SU-DHL-6 (cell line): ENCODE results near the gene GRIA2.

Experiments
- EZH2phosphoT487 ChIP-seq: fragments of 200-600 bp; sonication (generic), shearing (Covaris generic); conservative IDR thresholded peaks from 2 replicates; pipeline ENCODE4 v1.6.1; 2018; ENCODE audit warnings: mild to moderate bottlenecking, antibody characterized with exemption, low read length, moderate library complexity, mixed read lengths
- TF ChIP-seq, protein P1 (sequence below): fragments of 200-600 bp; sonication (generic); IDR thresholded peaks from one replicate; pipeline ENCODE4 v1.5.1; 2017; ENCODE audit warnings: antibody characterized with exemption, mild to moderate bottlenecking, low read length, moderate library complexity; ENCODE audit not compliant: insufficient read depth, poor library complexity, severe bottlenecking

- TF ChIP-seq, protein P1, sequence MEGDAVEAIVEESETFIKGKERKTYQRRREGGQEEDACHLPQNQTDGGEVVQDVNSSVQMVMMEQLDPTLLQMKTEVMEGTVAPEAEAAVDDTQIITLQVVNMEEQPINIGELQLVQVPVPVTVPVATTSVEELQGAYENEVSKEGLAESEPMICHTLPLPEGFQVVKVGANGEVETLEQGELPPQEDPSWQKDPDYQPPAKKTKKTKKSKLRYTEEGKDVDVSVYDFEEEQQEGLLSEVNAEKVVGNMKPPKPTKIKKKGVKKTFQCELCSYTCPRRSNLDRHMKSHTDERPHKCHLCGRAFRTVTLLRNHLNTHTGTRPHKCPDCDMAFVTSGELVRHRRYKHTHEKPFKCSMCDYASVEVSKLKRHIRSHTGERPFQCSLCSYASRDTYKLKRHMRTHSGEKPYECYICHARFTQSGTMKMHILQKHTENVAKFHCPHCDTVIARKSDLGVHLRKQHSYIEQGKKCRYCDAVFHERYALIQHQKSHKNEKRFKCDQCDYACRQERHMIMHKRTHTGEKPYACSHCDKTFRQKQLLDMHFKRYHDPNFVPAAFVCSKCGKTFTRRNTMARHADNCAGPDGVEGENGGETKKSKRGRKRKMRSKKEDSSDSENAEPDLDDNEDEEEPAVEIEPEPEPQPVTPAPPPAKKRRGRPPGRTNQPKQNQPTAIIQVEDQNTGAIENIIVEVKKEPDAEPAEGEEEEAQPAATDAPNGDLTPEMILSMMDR: peak; percentile 20
- TF ChIP-seq EZH2phosphoT487: no peak
Measured at GRCh38 chr4:157217708-157218107, 2.8 kb upstream of the GRIA2 start.
